Suppressor macrophage (primary cell): ENCODE measurements around the gene PPARD.
"Not testable (repeated sequence)": the region's sequence is repeated elsewhere in the genome, so short reads cannot be mapped to it uniquely, and the experiment has no call there.

Source experiments
- DNase-seq, 4 experiments: peaks; one replicate each; pipeline ENCODE4 v3.0.0-alpha.2; 2020 to 2022
- total RNA-seq, 17 experiments: gene quantifications; one replicate each; lab custom pipeline; 2026; ENCODE audit warnings: mixed read lengths in 6 of 17, inconsistent platforms in 3 of 17; lab: John Stamatoyannopoulos, UW

PPARD gene
- 27.5 to 100 (median 47.0) reads per million in 17 experiments for total RNA-seq

DNA sequence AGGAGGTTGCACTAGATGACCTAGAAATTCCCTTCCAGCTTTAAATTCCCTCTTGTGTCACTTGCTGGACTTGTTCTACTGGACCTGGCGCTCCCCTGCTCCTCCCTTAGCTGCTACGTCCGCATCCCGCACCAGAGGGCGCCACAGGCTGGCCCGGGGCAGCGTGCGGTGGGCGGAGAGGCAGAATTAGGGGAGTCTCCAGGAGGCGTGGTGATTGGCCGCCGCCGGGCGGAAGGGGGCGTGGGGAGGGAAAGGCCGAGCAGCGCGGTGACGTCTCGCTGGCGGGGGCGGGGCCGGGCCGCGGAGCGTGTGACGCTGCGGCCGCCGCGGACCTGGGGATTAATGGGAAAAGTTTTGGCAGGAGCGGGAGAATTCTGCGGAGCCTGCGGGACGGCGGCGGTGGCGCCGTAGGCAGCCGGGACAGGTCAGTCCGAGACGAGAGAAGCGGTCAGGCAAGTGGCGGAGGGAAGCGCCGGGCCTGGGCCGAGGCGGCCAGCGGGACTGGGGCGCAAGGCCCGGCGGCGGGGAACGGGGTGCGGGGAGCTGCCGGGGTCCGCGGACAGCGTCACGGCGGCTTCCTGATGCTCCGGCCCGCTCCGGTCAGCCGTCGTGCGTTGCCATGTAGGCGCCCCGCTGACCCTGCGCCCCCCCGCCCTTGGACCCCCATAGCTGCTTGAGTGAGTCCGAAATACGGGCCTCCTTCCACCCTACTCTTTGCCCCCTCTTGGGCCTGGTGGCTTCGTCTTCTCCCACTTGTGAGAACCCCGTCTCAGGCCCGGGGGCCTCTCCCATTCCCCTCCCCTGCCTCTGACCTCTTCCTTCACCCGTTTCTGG is at the start of gene PPARD:
Gene PPARD, plus strand, starts transcription at position 301 of the 834 bp plus-strand sequence. CDS start 68,530 bp downstream, outside the sequence.
- peak; percentile 98 to 99 (median 99) for DNase-seq

DNA sequence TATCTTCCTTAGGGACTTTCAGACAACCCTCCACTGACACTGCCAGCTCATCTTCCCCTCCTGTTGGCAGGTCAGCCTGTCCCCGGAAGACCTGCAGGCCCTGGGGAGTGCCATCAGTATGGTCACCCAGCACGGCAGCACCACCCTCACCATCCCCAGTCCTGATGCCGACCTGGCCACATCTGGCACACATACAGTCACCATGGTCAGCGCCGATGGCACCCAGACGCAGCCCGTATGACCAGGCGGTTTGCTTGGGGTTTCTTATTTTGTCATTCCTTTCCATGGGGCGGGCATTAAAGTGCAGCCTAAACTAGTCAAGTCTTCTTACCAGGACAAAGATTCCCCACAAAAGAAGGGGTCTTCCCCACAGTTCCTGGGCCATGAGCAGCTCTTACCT is 48.7 kb upstream of the PPARD start:
- DNase-seq: no peak

DNA sequence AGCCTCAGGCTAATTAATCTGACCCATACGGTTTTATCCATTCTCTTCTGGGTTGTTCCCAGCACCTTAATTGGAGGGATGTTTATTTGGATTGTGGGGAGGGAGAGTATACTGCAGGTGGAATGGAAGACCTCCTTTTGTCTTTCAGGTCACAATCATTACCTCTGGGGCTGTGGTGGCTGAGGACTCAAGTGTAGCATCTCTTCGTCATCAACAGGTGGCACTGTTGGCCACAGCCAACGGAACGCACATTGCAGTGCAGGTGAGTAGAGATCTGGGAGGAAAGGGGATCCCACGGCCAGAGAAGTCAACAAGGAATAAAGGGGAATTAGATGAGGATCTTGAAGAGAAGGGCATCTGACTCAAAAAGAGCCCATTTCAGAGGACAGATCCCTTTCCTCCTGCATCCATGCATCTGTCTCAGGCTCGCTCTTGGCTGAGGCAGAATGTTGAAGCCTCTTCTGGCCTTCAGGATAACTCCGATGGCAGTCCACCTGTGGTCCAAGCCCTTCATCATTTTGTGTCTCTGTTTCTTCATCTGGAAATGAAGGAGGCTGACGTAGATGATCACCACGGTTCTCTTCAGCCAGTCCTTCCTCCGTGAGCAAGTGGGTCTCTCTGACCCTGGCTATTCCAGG is 47.9 kb upstream of the PPARD start:
- peak; percentile 34 to 56 (median 47) for DNase-seq

DNA sequence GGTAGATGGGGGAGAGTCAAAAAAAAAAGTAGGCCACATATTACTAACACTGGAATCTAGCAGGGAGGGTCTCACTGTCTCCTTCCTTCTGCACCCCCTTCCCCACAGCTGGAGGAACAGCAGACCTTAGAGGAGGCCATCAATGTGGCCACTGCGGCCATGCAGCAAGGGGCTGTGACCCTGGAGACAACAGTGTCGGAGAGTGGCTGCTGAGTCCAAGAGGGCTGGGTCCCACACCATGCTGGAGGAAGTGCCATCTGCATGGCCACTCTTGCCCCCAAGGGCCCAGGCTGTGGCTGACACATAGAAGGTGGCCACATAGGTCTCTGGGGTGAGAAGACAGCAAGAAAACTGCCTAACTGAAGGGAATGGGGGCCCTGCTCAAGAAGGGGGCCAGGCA is 47.3 kb upstream of the PPARD start:
- no peak for DNase-seq

DNA sequence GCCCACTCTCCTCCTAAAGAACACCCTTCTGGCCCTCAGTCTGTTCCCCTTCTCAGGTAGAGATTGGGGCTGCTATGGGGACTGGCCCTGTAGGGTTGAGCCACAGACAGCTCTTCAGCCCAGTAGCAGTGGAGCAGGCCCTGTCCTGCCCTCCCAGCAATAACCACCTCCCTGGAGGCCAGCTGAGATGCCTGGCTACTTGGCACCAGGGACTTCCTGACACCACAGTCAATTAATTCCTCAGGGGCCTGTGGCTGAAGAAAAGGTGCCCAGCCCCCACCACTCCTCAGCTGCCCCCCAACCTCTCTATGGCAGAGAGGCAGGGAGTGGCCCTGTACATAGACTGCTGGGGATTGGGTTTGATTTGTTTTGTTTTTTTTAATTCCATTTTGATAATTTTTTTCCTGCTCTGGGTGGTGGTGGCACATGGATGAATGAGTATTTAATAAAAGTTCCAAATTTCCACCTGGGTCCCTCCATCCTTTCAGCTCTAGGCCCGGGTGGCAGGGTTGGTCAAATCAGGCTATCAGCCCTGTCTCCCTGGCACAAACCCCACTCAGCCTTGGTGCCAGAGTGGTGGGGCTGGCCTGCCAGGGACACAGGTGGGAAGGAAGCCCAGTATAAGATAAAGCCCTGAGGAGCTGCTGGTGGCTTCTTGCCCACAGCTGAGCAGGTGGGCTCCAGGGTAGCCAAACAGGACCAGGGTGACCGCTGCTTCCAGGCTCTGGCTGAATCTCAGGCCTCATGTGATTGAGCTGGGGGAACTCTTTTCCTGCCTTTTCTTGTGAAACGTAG is 46.6 kb upstream of the PPARD start:
- no peak for DNase-seq

DNA sequence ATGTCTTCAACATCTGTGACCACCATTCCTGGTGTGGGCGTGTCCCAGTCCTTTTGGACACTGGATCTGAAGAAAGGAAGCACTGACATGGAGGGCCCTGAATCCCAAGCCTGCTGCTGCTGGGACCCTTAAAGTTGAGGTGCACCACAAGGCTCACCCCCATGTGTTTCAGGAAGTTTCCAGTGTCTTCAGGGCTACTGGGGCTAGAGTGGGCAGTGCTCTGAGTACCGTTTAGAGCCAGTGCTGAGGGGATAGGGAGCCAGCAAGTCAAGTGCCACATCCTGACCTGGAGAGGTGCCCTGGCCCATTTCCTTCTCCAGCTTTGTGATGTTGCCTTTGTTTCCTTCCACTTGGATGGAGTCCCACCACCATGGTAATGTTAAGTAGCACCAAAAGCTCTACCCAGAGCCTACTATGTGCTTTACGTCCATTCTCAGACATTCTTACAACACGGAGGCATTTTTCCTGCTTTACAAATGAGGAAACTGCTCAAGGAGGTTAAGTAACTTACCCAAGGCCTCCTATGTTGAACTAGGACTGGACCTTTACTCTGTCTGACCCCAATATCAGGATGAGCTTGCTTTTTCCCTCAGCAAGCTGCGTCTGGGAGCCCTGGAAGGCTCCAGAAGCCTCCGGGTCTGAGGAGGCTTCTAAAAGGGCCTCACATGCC is 45.3 kb upstream of the PPARD start:
- DNase-seq: peak in 2 of 4 experiments; percentile 50 to 53

DNA sequence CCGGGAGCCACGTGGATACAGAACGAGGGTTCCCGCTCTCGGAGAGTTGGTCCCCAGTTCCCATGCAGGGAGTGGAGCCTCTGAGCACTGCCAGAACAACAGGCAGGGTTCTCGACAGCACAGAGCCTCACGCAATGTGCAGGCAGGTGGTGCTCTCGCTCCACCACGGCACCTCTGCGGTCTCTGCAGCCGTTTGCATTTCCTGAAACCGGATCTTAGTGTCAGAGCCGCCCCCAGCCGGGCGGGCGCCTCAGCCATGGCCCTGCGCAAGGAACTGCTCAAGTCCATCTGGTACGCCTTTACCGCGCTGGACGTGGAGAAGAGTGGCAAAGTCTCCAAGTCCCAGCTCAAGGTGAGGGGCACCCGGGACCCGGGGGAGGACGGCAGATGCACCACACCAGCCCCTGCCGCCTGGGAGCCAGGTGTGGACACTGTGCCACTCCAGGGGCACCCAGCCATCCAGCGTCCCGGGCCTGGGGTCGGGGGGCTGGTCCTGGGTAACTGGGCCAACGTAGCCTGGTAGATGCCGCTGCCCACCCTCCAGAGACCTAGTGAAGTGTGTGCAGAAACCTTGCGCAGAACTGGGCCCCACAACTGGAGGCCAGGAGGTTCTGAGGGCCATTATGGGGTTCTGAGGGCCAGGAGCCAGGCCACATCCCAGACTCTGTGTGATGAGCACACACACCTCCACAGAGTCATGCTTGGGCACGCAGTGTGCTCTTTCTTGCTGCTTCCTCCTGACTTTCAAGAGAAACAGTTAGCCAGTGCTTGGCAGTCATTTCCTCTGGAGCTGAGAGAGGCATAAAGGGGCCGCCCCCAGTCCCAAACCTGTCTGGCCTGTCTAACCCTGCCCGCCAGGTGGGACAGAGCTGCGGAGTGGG is 44.5 kb upstream of the PPARD start, which contains the start of gene DEF6:
Gene DEF6, plus strand, starts transcription at position 218 of the 881 bp plus-strand sequence. Its CDS starts 39 bp downstream, at position 257.
- peak; percentile 86 to 94 (median 92) for DNase-seq

DNA sequence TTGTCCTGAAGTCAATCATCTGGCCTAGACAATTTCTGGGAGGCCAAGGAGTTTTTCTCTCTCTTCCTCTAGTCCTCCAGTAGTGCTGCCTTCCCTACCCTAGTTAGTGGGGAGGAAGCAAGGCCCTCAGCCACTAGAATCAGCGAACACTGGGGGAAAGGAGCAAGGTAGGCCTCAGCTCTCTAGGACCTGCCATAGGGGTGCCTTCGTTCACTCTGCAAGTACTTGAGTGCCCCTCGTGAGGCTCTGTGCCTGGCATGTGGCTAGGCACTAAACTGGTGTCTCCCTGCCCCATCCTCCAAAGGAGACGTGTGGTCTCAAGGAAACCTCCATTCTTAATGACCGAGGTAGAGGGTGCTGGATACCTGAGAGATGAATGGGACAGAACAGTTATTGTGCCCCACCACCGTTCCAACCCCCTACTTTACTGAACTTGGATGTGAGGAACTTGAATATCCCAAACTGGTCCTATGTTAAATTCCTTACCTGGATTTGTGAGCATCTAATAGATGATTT is 43.7 kb upstream of the PPARD start:
- DNase-seq: peak in 3 of 4 experiments; percentile 23 to 44 (median 29)

DNA sequence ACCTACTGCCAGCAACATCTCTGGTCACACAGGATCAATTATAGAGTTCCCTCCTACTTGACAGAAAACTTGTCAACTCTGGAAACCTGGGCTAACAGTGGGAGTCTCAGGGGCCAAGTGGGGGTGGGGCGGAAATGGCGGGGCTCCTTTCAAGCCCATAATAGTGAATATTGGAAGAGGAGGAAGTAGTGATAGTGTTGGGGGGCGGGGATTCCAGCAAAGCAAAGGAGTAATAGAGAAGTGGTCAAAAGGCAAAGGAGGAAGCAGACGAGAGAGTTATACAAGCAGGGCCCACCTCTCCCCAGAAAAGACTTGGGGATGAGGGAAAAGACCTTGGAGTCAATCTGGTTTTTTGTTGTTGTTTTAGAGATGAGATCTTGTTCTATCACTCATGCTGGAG is 42.7 kb upstream of the PPARD start:
- peak; percentile 67 to 87 (median 76) for DNase-seq

DNA sequence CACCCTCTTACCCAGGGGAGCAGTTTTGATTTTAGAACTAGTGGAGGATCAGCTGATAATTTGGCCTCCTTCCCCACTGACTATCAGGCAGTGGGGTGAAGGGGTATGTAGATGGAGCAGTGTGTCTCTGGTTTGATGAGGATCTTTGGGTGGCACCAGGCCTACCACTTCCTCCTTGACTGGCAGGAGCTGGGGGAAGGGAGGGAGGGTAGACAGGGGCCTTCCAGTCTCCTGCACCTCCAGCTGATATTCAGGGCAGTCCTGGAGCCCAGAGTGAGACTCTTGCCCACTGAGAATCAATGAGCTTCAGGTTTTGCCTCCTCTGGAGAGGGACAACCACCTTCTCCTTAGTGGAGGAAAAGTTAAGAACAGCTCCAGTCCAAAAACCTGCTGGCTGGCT is 41.5 kb upstream of the PPARD start:
- peak in 3 of 4 experiments; percentile 29 to 51 (median 33) for DNase-seq

DNA sequence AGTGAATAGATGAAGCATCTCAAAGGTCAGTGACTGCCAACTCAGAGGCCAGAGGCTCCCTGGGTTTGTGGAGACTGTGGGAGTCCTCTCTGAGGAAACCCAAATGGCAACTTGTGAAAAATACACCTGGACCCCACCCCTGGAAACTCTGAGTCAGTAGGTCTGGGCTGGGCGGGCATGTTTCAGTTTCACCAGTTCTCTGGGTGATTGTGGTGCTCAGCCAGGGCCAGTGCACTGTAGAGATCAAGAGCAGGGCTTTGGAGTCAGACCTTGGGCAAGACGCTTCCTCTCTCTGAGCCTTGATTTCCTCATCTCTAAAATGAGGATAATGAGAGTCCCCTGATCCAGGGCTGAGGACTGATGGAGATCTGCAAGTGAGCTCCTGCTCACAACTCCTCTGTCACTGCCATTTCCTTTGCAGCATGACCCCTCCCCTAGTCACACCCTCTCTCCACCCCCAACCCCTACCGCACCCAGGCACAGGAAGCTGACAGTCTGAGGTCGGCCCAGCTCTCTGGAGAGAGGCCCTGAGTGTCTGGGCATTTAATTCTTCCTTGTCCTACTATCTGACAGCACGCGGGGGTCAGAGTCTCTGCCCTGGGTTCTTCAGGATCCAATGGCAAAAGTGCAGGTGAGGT is 39.6 kb upstream of the PPARD start:
- DNase-seq: peak; percentile 71 to 89 (median 82)

DNA sequence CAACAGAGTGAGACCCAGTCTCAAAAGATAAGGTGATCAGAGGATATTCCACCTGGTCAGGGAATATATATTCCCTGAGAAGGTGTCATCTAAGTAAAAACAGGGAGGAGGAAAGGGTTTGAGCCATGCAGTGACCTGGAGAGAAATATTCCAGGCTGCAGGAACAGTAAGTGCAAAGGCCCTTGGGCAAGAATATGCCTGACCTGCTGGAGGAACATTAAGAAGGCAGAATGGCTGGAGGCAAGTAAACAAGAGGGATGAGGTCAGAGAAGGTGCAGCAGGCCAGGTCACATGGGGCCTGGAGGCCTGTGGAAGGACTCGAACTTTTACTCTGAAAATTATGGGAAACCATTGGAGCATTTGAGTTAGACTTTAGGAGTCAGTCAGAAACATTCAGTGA is 38.1 kb upstream of the PPARD start:
- DNase-seq: no peak

DNA sequence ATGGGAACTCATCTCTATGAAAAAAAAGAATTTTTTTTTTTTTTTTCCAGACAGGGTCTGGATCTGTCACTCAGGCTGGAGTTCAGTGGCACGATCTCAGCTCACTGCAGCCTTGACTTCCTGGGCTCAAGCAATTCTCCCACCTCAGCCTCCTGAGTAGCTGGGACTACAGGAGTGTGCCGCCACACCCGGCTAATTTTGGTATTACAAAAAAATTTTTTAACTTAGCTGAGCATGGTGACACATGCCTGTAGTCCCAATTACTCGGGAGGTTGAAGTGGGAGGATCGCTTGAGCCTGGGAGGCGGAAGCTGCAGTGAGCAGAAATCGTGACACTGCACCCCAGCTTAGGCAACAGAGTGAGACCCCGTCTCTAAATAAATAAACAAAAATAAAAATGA is 37.2 kb upstream of the PPARD start:
- DNase-seq: no peak

DNA sequence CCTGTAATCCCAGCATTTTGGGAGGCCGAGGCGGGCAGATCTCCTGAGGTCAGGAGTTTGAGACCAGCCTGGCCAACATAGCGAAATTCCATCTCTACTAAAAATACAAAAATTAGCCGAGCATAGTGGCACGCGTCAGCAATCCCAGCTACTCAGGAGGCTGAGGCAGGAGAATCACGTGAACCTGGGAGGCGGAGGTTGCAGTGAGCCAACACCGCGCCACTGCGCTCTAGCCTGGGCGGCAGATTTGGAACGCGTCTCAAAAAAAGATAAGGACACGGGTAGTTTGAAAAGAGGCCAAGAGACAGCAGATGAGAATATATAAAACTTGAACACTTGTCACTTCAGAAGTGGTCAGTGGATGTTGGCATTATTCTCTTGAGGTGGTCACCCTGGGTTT is 35.2 kb upstream of the PPARD start:
- not testable (repeated sequence) for DNase-seq

DNA sequence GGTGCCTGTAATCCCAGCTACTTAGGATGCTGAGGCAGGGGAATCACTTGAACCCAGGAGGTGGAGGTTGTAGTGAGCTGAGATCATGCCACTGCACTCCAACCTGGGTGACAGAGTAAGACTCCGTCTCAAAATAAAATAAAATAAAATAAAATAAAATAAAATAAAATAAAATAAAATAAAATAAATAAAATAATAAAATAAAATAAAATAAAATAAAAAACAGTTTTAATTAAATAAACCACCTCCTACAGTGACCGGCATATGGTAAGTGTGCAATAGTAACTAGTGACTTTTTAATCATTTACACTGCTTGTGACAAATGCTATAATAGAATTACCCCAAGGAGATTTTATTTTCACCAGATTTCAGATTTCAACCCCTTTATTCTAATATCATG is 33.8 kb upstream of the PPARD start:
- DNase-seq: not testable (repeated sequence)

DNA sequence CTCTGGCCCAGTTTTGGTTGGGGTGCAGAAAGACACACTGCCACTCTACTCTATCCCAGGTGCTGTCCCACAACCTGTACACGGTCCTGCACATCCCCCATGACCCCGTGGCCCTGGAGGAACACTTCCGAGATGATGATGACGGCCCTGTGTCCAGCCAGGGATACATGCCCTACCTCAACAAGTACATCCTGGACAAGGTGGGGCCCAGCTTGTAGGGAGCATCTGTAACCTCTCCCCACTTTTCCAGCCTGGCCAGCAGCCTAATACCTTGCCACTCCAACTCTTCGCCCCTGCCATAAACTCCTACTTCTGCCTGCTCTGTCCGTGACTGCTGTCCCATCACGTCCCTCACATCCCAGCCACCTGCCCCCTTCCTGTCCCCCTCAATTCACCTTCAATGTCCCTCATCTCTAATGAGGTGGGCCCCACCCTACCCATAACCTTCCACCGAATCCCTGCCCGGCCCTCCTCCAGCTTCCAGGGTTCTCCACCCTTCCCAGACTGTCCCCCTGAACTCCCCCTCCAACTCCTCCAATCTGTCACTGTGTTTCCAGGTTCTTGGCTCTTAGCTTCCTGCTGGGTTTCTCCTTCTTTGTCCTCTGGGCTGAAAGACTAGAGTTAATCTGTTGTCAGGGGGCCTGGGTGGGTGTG is 32.6 kb upstream of the PPARD start:
- no peak for DNase-seq

DNA sequence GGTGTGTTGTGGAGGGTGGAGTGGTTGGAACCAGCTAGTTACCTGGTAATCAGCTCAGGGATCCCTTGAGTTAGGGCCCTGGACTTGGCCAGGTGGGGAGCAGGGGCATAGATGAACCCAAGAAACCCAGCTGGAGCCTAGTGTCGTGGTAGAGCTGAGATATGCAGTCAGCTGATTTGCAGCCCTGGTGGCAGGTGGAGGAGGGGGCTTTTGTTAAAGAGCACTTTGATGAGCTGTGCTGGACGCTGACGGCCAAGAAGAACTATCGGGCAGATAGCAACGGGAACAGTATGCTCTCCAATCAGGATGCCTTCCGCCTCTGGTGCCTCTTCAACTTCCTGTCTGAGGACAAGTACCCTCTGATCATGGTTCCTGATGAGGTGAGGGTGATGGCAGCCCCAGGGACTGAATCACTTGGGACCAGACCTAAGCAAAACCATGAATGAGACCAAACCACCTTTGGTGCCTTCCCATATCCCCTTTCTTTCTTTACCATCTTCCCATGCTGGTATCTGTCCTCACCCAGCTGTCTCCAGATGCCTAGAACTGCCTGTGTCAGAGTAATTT is 32.0 kb upstream of the PPARD start:
- peak in 3 of 4 experiments; percentile 26 to 37 (median 29) for DNase-seq

DNA sequence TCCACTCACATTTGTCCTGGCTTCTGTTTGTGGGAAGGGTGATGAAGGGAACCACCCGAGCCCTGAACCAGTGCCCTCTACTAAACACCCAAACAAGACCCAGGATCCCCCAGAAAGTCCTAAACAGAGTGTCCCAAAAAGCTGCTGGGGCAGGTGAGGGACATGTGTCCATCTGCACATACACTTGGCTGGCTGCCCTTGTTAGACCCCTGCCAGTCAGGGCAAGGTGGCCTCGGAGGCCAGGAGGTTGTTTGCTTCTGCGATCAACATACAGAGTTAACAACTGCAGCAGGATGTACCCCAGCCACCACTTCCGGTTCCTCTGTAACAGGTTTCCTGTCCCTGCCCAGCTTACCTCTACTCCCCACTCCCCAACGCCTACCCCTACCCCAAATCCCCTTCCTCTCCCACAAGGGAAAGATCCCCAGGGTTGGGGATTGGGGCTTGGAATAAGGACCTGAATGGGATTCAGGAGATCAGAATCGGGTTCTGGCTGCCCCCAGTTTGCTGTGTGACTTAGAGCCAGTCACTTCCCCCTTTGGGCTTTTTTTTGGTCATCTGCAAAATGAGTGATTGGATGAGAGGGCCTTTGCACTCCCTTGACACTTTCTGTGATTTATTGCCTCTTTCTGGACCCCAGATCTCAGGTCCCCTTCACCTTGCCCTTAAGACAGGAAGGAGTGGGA is 30.8 kb upstream of the PPARD start:
- peak in 3 of 4 experiments; percentile 50 to 57 (median 55) for DNase-seq
